K562 (cell line): ENCODE measurements around the gene TMEM181.

ENCODE experiments used
- ELK1 ChIP-seq: sonication (generic); formaldehyde crosslinking; IDR thresholded peaks from 2 replicates; pipeline ENCODE4 v1.8.1; 2022; ENCODE audit warnings: missing genetic modification reagents
- MEF2D ChIP-seq: conservative IDR thresholded peaks from 2 replicates; pipeline ENCODE4 v1.6.1; 2016; ENCODE audit warnings: low read depth, missing genetic modification characterization, missing compliant biosample characterization
- NR3C1 ChIP-seq: sonication (generic); formaldehyde crosslinking; IDR thresholded peaks from 2 replicates; pipeline ENCODE4 v1.8.1; 2022; ENCODE audit warnings: missing genetic modification reagents
- POLR2A ChIP-seq: fragments of 450-650 bp; conservative IDR thresholded peaks from 2 replicates; pipeline ENCODE4 v1.6.1; 2016

- TF ChIP-seq ELK1 (CRISPR knock-in tag) (no peak), MEF2D (tag) (no peak), NR3C1 (CRISPR knock-in tag) (no peak), POLR2A (no peak)
These were observed 31.4 kb downstream of the TMEM181 start for GRCh38 chr6:158591134-158591809.
